ENCODE results near the gene SORBS1.

SORBS1 gene

GRCh38 chr10:95511314-95511713 lies 49.9 kb downstream of the SORBS1 start:
- no peak for DNase-seq

DNA sequence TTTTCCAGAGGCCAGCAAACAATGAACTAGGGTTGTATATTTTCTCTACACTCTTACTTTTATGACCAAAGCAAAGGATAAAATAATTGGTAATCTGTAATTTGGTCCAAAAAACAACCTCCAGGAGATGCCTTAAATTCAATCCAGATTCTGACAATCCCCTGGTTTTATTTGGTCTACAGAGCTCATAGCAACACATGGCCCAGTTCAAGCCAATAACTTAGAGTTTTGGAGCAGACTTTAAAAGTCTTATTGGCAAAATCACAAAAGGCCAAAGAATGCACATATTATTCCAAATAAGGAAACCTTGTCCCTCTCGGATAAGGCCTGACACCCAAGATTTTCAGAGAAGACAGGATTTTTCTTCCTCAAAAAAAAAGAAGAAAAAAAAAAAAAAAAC lies 51.9 kb downstream of the SORBS1 start:
- no peak for DNase-seq

GRCh38 chr10:95508730-95509129 lies 52.4 kb downstream of the SORBS1 start:
- no peak for DNase-seq

- no peak for DNase-seq
Measured at GRCh38 chr10:95506056-95506737, 55.0 kb downstream of the SORBS1 start.

DNA sequence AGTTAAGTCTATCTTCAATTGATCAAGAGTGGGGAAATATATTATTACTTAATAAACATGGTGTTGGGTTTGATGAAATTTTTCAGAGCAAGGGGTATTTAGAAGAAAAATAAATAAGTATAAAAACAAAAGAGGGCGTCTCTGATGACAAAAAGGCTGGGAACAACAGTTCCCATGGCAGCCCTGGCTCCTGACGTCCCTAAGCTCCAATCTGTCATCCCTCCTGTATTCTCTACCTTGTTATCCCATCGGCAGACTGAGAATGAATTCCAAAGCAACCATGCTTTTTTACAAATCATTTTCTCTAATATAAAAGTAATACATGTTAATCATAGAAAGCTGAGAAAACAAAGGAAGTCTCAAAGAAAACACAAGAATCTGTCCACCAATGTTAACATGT lies 55.5 kb downstream of the SORBS1 start:
- DNase-seq = no peak

- DNase-seq = no peak
Measured at GRCh38 chr10:95505084-95505610, 56.0 kb downstream of the SORBS1 start.

- no peak for DNase-seq
Measured at GRCh38 chr10:95504246-95504691, 56.9 kb downstream of the SORBS1 start.

GRCh38 chr10:95503526-95503925 lies 57.6 kb downstream of the SORBS1 start:
- no peak for DNase-seq

DNA sequence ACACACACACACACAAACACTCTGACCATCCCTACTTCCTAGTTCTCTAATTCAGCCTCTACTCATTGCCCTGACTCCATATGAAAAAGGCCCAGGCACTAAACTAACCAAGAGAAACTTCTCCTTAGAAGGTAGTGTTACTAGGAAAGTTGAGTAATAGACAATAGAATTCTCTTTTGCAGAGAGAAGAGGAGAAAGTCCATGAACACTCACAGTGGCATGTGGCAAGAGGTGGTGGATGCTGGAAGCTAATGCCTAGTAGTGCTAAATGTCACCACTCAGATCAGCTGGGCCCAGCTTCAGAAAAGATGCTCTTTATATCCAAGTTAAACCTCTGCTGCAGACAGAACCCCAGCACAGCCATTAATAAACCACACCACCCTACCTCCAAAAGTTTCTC lies 58.2 kb downstream of the SORBS1 start:
- no peak for DNase-seq

GRCh38 chr10:95502377-95502776 lies 58.8 kb downstream of the SORBS1 start:
- no peak for DNase-seq

- no peak for DNase-seq
Measured at GRCh38 chr10:95501203-95502094, 59.7 kb downstream of the SORBS1 start.

DNA sequence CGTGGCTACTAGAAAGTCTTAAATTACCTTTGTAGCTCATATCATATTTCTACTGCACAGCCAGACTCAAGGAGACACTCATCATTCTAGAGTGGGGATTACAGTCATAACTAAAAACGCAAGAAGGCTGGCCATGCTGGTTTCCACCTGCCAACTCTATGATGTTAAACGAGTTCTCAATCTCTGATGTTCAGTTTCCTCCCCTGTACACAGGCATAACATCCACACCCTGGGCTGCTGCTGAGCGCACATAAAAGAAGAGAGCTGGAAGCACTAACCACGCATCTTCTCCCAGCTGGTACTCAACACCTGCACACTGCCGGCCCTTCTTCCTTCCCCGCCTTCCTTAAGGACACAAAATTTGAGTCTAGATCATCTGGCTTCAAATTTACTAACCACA lies 60.5 kb downstream of the SORBS1 start:
- DNase-seq = no peak

DNA sequence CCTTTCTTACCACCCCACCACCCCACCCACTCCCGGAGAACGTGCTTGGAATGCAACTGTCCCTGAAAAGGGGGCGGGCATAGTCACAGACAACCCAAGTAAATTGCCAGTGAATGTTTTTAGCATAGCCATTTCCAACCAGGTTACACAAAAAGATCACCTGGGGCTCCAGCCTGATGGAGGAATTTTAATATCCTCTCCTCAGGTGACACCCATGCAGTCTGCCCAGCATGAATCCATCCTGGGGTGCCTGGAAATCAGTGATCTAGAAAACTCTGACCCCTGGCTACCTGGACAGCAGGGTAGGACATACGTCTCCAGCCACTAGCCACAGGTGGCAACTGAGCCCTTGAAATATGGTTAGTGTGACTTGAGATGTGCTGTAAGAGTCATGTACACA lies 61.1 kb downstream of the SORBS1 start:
- DNase-seq = no peak

DNA sequence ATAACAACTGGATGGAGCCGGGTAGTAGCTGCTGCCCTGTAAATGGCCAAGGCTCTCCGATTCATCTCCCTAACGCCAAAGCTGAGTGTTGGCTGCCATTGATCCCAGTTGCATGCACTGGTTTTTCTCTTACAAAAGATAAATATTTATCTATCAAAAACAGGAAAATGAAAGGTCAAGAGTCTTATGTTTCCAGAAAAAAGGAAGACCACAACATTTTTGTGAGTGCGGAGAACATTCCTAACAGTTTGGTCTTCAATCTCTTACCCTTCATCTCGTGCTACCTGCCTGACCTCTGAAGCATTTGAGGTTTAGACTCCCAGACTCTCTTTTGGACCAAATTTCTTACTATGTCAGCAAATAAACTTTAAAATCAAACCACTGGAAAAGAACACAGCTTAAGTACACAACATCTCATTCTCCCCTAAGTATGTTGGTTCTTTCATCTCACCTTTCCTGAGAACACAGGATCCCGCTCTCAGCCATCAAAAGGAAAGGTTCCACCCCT lies 61.6 kb downstream of the SORBS1 start:
- no peak for DNase-seq

GRCh38 chr10:95496951-95497350 lies 64.2 kb downstream of the SORBS1 start:
- no peak for DNase-seq

DNA sequence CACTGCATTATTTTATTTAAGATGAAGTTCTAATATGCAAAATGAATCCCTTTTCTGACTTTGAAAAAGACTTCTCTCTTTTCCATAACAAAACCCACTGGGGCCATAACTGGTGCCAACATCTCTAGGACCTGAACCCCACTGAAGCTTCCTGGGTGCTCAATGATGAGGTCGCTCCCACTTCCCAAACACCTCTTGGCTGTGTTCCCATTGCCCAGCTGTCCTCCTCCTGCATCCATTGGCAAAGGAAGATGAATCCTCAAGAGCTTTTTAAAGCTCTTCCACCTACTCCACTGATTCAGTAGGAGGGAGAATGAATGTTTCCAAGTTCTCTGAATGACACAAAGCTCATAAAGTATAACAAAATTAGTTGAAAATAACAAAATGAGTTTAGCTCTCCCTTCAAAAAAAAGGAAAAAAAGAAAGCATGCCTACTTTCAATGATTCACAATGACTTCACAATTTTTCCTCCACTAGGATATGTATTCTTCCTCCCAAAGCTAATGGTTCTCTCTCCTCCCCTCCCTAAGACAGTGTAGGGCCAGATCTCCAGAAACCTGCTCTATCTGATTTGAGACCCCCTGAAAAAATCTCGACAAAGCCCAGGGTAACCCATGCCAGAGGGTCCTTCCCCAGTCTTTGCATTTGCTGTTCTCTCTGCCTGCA lies 64.8 kb downstream of the SORBS1 start:
- DNase-seq = no peak

GRCh38 chr10:95493862-95494261 lies 67.3 kb downstream of the SORBS1 start:
- DNase-seq = no peak

GRCh38 chr10:95487994-95488393 lies 73.2 kb downstream of the SORBS1 start:
- DNase-seq = no peak

DNA sequence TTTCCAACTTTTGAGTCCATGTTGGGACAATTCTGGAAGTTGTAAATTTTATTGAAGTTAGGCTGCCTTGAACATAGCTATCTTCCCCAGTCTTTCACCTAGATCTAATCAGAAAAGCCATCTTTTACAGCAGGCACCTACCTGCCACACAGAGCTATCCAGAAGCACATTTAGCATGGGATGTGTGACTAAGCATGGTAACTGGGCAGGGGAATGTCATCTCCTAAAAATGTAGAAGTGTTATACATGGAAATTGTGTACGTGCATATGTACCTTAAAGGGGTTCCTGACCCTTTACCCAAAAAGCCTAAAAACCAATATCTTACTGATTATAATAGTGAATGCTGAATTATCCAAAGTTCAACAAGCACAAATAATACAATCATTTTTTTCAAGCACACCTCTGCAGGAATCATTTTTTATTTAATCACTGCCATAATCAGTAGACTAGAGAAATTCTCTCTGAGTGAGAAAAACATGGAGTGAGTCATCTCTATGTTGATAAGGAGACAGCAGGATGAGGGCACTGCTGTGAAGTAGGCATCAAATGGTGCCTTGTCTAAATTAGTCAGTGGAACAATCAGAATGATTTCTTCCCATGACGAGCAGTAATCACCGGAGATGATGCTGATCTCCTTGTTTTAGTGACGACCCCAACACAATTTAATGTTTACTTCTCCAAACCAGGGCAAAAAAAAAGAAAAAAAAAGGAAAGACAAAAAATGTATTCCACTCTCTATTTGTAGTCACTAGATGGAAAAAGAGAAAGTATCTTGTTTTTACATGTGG lies 75.9 kb downstream of the SORBS1 start:
- no peak for DNase-seq

DNA sequence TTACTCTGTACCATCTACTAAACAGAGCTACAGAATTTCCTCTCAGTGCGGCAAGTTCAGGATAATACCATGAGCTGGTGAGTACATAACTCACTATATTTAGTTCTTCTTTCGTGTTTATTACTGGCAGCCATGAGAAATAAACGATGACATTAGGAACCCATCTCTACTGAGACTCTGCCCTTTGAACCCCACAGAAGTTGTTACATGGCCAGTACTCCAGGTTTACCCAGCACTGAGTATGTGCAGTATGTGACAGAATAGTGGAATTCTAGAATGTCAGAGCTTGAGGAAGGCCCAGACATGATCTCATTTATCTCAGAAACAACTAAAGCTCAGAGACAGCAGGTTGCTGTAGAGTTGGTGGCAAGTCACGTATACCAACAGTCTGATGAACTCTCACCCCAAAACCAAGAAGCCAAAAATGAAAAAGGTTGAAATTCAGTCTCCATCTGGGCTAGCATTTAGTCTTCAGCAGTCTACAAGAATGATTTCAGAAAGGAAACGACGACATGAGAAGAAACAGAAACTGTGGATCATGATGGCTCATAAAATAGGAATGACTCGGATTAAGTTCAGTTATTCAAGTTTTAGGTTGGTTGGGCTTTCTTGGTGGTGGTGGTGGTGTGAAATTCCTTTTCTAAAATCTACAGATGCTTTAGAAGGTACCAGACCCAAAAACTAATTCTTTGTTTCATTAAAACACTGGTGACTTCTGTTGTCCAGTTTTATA lies 78.5 kb downstream of the SORBS1 start:
- DNase-seq = no peak

DNA sequence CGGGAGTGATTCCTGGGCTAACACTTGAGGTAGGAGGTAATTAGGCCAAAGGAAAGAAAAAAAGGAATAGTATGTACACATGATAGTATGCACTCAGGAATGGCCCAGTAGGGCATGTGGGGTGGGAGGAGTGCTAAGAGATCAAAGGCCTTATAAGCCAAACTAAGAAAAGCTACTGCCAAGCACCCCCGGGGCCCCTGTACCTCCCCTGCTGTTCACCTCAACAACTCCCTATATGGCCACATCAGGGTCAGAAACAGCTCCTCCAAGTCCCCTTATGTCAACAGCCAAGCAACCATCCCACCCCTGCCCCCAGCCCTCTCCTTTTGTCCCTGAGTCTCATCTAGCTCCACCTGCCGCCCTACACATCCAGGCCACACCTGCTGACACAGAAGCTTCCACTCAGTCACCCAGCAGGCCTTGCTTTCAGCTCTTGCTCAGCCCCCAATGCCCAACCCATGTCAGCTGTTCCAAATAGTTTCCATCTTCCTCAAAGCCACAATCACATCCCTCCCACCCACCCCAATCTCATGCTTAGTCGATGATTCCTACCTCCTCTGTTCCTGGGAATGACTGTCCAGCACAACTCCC lies 80.2 kb downstream of the SORBS1 start:
- no peak for DNase-seq
